GM23338 (cell line): ENCODE measurements around the gene MROH2B. TPM values are rescaled to one million over a fixed set of nuclear protein-coding genes. Genes with fewer than 3 reads are reported as not detected.

ENCODE experiments used
- EZH2 ChIP-seq: fragments of 200-600 bp; sonication (generic); IDR thresholded peaks from one replicate; pipeline ENCODE4 v1.8.0; 2017; ENCODE audit warnings: antibody characterized with exemption, mild to moderate bottlenecking, low read depth; ENCODE audit not compliant: unreplicated experiment
- JUNB ChIP-seq: IDR thresholded peaks from one replicate; pipeline ENCODE4 v1.6.1; 2016; ENCODE audit warnings: antibody characterized with exemption; ENCODE audit not compliant: unreplicated experiment
- NANOG ChIP-seq: IDR thresholded peaks from 2 replicates; pipeline ENCODE4 v1.6.1; 2016; ENCODE audit warnings: antibody characterized with exemption, borderline replicate concordance
- STAT1 ChIP-seq: IDR thresholded peaks from one replicate; pipeline ENCODE4 v1.6.1; 2016; ENCODE audit warnings: antibody characterized with exemption; ENCODE audit not compliant: unreplicated experiment
- ZNF114 ChIP-seq: fragments of 250-450 bp; sonication (Bioruptor Pico); IDR thresholded peaks from 2 replicates; pipeline ENCODE4 v1.5.0; 2020; ENCODE audit warnings: mild to moderate bottlenecking, moderate library complexity
- ZNF331 ChIP-seq: fragments of 250-450 bp; sonication (Bioruptor Pico); IDR thresholded peaks from 2 replicates; pipeline ENCODE4 v1.5.0; 2020; ENCODE audit warnings: low read depth, mild to moderate bottlenecking, moderate library complexity
- polyA plus RNA-seq: library from polyadenylated mRNA; unstranded; fragments of >200 nt; fragmentation: Nextera tagmentation; extraction: Ambion mirVana; gene quantifications from 2 replicates; pipeline ENCODE4 v1.2.1, GENCODE V29; 2016
- total RNA-seq: library from RNA; depleted of rRNA; stranded (reverse); fragments of >200 nt; shearing (Covaris generic); gene quantifications from 2 replicates; pipeline ENCODE4 v1.2.3, GENCODE V29; 2014
- TF ChIP-seq, protein P1 (sequence below): fragments of 250-450 bp; sonication (Bioruptor Pico); IDR thresholded peaks from 2 replicates; pipeline ENCODE4 v1.5.0; 2020; ENCODE audit warnings: mild to moderate bottlenecking, moderate library complexity
- TF ChIP-seq, protein P2 (sequence below), 2 experiments: fragments of 200-600 bp in 1 of 2; sonication (generic) in 1 of 2; conservative IDR thresholded peaks; 2 replicates each; pipeline versions ENCODE4 v1.5.1 to v1.6.1; 2016 to 2017; ENCODE audit warnings: antibody characterized with exemption in 2 of 2, low read depth in 2 of 2, mild to moderate bottlenecking in 2 of 2, moderate library complexity in 1 of 2
- TF ChIP-seq, protein P3 (sequence below): IDR thresholded peaks from 2 replicates; pipeline ENCODE4 v1.6.1; 2016; ENCODE audit warnings: antibody characterized with exemption

MROH2B gene
- total and polyA plus RNA-seq, 2 experiments from 2014 or later: not detected

DNA sequence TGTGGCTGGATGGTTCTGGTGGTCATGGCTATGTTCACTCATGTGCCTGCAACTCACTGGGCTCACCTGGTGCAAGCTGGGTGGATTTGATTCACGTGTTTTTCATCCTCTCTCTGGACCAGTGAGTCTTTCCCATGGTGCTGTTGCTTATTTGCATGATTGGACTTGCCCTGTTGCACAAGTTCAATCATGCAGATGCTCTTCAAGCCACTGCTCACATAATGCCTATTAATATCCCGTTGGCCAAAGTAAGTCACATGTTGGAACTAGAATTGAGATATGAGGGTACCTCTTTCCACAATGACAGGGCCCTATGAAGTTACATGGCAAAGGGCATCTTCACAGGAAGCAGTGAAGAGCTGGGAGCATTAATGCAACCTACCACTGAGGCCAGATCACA lies 26.5 kb upstream of the MROH2B start (continued):
- TF ChIP-seq, protein P1, sequence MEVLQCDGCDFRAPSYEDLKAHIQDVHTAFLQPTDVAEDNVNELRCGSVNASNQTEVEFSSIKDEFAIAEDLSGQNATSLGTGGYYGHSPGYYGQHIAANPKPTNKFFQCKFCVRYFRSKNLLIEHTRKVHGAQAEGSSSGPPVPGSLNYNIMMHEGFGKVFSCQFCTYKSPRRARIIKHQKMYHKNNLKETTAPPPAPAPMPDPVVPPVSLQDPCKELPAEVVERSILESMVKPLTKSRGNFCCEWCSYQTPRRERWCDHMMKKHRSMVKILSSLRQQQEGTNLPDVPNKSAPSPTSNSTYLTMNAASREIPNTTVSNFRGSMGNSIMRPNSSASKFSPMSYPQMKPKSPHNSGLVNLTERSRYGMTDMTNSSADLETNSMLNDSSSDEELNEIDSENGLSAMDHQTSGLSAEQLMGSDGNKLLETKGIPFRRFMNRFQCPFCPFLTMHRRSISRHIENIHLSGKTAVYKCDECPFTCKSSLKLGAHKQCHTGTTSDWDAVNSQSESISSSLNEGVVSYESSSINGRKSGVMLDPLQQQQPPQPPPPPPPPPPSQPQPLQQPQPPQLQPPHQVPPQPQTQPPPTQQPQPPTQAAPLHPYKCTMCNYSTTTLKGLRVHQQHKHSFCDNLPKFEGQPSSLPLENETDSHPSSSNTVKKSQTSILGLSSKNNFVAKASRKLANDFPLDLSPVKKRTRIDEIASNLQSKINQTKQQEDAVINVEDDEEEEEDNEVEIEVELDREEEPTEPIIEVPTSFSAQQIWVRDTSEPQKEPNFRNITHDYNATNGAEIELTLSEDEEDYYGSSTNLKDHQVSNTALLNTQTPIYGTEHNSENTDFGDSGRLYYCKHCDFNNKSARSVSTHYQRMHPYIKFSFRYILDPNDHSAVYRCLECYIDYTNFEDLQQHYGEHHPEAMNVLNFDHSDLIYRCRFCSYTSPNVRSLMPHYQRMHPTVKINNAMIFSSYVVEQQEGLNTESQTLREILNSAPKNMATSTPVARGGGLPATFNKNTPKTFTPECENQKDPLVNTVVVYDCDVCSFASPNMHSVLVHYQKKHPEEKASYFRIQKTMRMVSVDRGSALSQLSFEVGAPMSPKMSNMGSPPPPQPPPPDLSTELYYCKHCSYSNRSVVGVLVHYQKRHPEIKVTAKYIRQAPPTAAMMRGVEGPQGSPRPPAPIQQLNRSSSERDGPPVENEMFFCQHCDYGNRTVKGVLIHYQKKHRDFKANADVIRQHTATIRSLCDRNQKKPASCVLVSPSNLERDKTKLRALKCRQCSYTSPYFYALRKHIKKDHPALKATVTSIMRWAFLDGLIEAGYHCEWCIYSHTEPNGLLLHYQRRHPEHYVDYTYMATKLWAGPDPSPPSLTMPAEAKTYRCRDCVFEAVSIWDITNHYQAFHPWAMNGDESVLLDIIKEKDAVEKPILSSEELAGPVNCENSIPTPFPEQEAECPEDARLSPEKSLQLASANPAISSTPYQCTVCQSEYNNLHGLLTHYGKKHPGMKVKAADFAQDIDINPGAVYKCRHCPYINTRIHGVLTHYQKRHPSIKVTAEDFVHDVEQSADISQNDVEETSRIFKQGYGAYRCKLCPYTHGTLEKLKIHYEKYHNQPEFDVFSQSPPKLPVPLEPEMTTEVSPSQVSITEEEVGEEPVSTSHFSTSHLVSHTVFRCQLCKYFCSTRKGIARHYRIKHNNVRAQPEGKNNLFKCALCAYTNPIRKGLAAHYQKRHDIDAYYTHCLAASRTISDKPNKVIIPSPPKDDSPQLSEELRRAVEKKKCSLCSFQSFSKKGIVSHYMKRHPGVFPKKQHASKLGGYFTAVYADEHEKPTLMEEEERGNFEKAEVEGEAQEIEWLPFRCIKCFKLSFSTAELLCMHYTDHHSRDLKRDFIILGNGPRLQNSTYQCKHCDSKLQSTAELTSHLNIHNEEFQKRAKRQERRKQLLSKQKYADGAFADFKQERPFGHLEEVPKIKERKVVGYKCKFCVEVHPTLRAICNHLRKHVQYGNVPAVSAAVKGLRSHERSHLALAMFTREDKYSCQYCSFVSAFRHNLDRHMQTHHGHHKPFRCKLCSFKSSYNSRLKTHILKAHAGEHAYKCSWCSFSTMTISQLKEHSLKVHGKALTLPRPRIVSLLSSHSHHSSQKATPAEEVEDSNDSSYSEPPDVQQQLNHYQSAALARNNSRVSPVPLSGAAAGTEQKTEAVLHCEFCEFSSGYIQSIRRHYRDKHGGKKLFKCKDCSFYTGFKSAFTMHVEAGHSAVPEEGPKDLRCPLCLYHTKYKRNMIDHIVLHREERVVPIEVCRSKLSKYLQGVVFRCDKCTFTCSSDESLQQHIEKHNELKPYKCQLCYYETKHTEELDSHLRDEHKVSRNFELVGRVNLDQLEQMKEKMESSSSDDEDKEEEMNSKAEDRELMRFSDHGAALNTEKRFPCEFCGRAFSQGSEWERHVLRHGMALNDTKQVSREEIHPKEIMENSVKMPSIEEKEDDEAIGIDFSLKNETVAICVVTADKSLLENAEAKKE (CRISPR knock-in tag): no peak
- no peak for TF ChIP-seq NANOG
- TF ChIP-seq, protein P2, sequence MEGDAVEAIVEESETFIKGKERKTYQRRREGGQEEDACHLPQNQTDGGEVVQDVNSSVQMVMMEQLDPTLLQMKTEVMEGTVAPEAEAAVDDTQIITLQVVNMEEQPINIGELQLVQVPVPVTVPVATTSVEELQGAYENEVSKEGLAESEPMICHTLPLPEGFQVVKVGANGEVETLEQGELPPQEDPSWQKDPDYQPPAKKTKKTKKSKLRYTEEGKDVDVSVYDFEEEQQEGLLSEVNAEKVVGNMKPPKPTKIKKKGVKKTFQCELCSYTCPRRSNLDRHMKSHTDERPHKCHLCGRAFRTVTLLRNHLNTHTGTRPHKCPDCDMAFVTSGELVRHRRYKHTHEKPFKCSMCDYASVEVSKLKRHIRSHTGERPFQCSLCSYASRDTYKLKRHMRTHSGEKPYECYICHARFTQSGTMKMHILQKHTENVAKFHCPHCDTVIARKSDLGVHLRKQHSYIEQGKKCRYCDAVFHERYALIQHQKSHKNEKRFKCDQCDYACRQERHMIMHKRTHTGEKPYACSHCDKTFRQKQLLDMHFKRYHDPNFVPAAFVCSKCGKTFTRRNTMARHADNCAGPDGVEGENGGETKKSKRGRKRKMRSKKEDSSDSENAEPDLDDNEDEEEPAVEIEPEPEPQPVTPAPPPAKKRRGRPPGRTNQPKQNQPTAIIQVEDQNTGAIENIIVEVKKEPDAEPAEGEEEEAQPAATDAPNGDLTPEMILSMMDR (conservative IDR thresholded peaks at IDR 0.05; ENCODE audit: low read depth in 2 of 2): no peak
- TF ChIP-seq, protein P3, sequence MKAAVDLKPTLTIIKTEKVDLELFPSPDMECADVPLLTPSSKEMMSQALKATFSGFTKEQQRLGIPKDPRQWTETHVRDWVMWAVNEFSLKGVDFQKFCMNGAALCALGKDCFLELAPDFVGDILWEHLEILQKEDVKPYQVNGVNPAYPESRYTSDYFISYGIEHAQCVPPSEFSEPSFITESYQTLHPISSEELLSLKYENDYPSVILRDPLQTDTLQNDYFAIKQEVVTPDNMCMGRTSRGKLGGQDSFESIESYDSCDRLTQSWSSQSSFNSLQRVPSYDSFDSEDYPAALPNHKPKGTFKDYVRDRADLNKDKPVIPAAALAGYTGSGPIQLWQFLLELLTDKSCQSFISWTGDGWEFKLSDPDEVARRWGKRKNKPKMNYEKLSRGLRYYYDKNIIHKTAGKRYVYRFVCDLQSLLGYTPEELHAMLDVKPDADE: no peak
- TF ChIP-seq ZNF331 (CRISPR knock-in tag): no peak
- TF ChIP-seq STAT1: no peak
- TF ChIP-seq JUNB: no peak
- no peak for TF ChIP-seq ZNF114 (CRISPR knock-in tag)
- TF ChIP-seq EZH2: no peak
